HG03025 (cell line): Measurements from ENCODE around the gene RAB10.

Experiments
- ATAC-seq: cut with Tn5 transposase; IDR thresholded peaks from one replicate; pipeline ENCODE4 v1.9.1; 2021; ENCODE audit warnings: mild to moderate bottlenecking, moderate library complexity; ENCODE audit not compliant: unreplicated experiment, low FRiP score

Gene RAB10

GRCh38 chr2:26175466-26176278, 141.8 kb downstream of the RAB10 start:
- no peak for ATAC-seq

- ATAC-seq, result no peak
Measured at GRCh38 chr2:26176279-26176615, 142.4 kb downstream of the RAB10 start.

- ATAC-seq, result no peak
Measured at GRCh38 chr2:26177122-26177521, 143.2 kb downstream of the RAB10 start.

- ATAC-seq, result no peak
Measured at GRCh38 chr2:26178246-26178645, 144.4 kb downstream of the RAB10 start.

- no peak for ATAC-seq
Measured at GRCh38 chr2:26178746-26179436, 145.0 kb downstream of the RAB10 start.

- no peak for ATAC-seq
Measured at GRCh38 chr2:26179446-26179913, 145.6 kb downstream of the RAB10 start.

GRCh38 chr2:26182441-26182840, 148.6 kb downstream of the RAB10 start:
- no peak for ATAC-seq

GRCh38 chr2:26182887-26183630, 149.2 kb downstream of the RAB10 start:
- no peak for ATAC-seq

- no peak for ATAC-seq
Measured at GRCh38 chr2:26184121-26184520, 150.2 kb downstream of the RAB10 start.

GRCh38 chr2:26184555-26185303, 150.8 kb downstream of the RAB10 start:
- ATAC-seq, result no peak

GRCh38 chr2:26185304-26185928, 151.5 kb downstream of the RAB10 start:
- no peak for ATAC-seq

- no peak for ATAC-seq
Measured at GRCh38 chr2:26185954-26186770, 152.3 kb downstream of the RAB10 start.
